Measurements from ENCODE around the gene EVI5.

EVI5 gene

GRCh38 chr1:92515796-92516201 lies 269.1 kb downstream of the EVI5 start:
- no peak for FAIRE-seq
- TF ChIP-seq TAF1 (IDR thresholded peaks at IDR 0.05; ENCODE audit: borderline replicate concordance, low read depth, low read length) (no peak), POLR2A (IDR thresholded peaks at IDR 0.05; ENCODE audit: low read depth, low read length) (no peak), POLR2AphosphoS5 (IDR thresholded peaks at IDR 0.05; ENCODE audit: low read depth, low read length) (no peak)
- no peak for DNase-seq (ENCODE audit: insufficient read length)

GRCh38 chr1:92511541-92511940 lies 273.4 kb downstream of the EVI5 start:
- FAIRE-seq (peak; percentile 17), DNase-seq (ENCODE audit: insufficient read length) (no peak)
- TF ChIP-seq POLR2AphosphoS5 (IDR thresholded peaks at IDR 0.05; ENCODE audit: low read depth, low read length): no peak
- TF ChIP-seq TAF1 (IDR thresholded peaks at IDR 0.05; ENCODE audit: borderline replicate concordance, low read depth, low read length): no peak
- TF ChIP-seq POLR2A (IDR thresholded peaks at IDR 0.05; ENCODE audit: low read depth, low read length): no peak

DNA sequence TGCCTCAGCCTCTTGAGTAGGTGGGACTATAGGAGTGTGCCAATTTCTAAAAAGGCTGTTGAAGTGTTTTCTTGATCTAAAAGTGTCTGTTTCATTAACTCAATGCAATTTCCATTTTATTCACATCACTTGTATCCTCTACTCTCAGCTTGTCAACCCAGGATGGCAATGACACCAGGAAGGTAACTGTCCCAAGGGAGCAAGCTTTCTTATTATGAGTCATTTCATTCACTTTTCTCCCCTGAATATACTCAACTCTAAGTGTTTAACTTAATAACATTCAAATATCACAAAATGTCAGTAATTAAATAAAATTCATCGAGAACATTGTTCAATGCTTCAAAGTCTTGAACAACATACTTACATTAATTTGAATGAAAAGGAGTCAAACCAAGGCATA lies 275.3 kb downstream of the EVI5 start:
- DNase-seq (ENCODE audit: insufficient read length) (no peak), FAIRE-seq (no peak)
- TF ChIP-seq POLR2A (IDR thresholded peaks at IDR 0.05; ENCODE audit: low read depth, low read length): no peak
- TF ChIP-seq TAF1 (IDR thresholded peaks at IDR 0.05; ENCODE audit: borderline replicate concordance, low read depth, low read length): no peak

GRCh38 chr1:92505015-92505692 lies 279.8 kb downstream of the EVI5 start:
- no peak for TF ChIP-seq POLR2AphosphoS5 (IDR thresholded peaks at IDR 0.05; ENCODE audit: low read depth, low read length)
- TF ChIP-seq POLR2A (IDR thresholded peaks at IDR 0.05; ENCODE audit: low read depth, low read length): no peak
- TF ChIP-seq TAF1 (IDR thresholded peaks at IDR 0.05; ENCODE audit: borderline replicate concordance, low read depth, low read length): no peak
- no peak for DNase-seq (ENCODE audit: insufficient read length)
- FAIRE-seq: peak; percentile 33

DNA sequence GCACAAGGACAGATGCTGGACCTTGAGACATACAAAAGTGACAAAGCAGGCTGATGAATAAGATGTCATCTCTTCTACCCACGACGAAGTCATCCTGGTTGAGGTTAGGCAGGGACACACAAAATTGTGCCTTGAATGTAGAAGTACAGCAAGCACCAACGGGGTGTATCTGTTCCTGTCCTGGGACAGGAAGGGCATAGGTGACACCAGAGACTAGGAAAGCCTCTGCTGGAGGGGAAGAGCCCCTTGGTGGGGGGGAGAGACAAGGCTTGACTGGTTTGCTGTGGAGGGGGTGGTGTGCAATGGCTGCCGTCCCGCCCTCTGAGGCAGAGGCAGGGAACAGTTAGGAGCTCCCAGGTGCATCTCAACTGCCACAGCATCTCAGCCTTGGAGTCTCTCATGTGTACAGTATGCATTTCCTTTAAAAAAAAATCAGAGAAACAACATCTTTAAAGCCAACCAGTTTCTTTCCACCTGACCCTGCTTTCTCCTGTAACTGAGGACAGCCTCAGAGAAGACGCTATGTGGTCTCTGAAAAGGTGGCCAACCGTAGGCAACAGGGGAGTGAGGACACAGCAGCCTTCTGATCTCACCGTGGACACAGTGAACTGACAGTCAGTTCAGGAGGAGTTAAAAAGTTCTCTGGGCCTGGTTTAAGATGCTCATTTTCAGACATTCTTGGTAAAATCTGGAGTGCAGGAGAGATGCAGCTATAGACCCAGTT lies 280.5 kb downstream of the EVI5 start:
- DNase-seq (ENCODE audit: insufficient read length): no peak
- TF ChIP-seq POLR2A (IDR thresholded peaks at IDR 0.05; ENCODE audit: low read depth, low read length): no peak
- TF ChIP-seq POLR2AphosphoS5 (IDR thresholded peaks at IDR 0.05; ENCODE audit: low read depth, low read length): no peak
- TF ChIP-seq TAF1 (IDR thresholded peaks at IDR 0.05; ENCODE audit: borderline replicate concordance, low read depth, low read length): no peak
- FAIRE-seq: peak; percentile 85

DNA sequence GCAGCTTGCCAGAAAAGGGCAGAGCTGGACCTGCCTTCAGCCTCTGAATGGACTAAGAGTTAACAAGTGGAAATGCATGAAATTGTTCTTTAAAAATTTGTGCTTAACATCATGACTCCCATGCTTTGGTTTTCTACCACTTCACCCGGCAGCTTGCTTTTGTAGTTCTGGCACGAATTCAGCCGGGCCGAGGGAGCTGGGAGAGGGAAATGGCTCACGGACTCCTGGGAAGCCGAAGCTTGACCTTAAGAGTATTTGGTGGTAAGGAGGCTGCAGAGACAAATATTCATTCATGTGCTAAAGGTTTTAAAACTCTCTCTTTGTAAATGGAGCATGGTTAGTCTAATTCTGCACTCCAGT lies 281.0 kb downstream of the EVI5 start:
- TF ChIP-seq POLR2AphosphoS5 (IDR thresholded peaks at IDR 0.05; ENCODE audit: low read depth, low read length) (no peak), TAF1 (IDR thresholded peaks at IDR 0.05; ENCODE audit: borderline replicate concordance, low read depth, low read length) (no peak), POLR2A (IDR thresholded peaks at IDR 0.05; ENCODE audit: low read depth, low read length) (no peak)
- DNase-seq (ENCODE audit: insufficient read length): no peak
- no peak for FAIRE-seq

- DNase-seq (ENCODE audit: insufficient read length) (no peak), FAIRE-seq (no peak)
- TF ChIP-seq POLR2AphosphoS5 (IDR thresholded peaks at IDR 0.05; ENCODE audit: low read depth, low read length) (no peak), POLR2A (IDR thresholded peaks at IDR 0.05; ENCODE audit: low read depth, low read length) (no peak), TAF1 (IDR thresholded peaks at IDR 0.05; ENCODE audit: borderline replicate concordance, low read depth, low read length) (no peak)
Measured at GRCh38 chr1:92503043-92503925, 281.6 kb downstream of the EVI5 start.

DNA sequence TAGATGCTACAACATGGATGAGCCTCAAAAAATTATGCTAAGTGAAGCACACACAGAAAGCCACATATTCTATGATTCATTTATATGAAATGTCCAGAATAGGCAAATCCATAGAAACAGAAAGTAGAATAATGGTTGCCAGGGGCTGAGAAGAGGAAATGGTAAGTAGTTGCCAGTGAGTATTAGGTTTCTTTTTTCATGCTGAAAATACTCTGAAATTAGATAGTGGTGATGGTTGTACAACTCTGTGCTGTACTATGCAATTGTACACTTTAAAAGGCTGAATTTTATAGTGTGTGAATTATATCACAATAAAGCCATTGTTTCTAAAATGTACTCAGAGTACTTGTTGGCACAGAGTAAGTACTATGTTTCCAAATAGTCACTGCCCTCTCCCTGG lies 282.7 kb downstream of the EVI5 start:
- TF ChIP-seq POLR2AphosphoS5 (IDR thresholded peaks at IDR 0.05; ENCODE audit: low read depth, low read length) (no peak), POLR2A (IDR thresholded peaks at IDR 0.05; ENCODE audit: low read depth, low read length) (no peak), TAF1 (IDR thresholded peaks at IDR 0.05; ENCODE audit: borderline replicate concordance, low read depth, low read length) (no peak)
- FAIRE-seq: peak; percentile 48
- DNase-seq (ENCODE audit: insufficient read length): no peak

- FAIRE-seq (no peak), DNase-seq (ENCODE audit: insufficient read length) (no peak)
- no peak for TF ChIP-seq POLR2AphosphoS5 (IDR thresholded peaks at IDR 0.05; ENCODE audit: low read depth, low read length)
Measured at GRCh38 chr1:92500552-92500951, 284.4 kb downstream of the EVI5 start.

GRCh38 chr1:92495392-92496063 lies 289.4 kb downstream of the EVI5 start:
- DNase-seq (ENCODE audit: insufficient read length) (no peak), FAIRE-seq (no peak)
- TF ChIP-seq TAF1 (IDR thresholded peaks at IDR 0.05; ENCODE audit: borderline replicate concordance, low read depth, low read length) (no peak), POLR2AphosphoS5 (IDR thresholded peaks at IDR 0.05; ENCODE audit: low read depth, low read length) (no peak), POLR2A (IDR thresholded peaks at IDR 0.05; ENCODE audit: low read depth, low read length) (no peak)

GRCh38 chr1:92494485-92495141 lies 290.3 kb downstream of the EVI5 start:
- no peak for DNase-seq (ENCODE audit: insufficient read length)
- no peak for TF ChIP-seq POLR2A (IDR thresholded peaks at IDR 0.05; ENCODE audit: low read depth, low read length)
- FAIRE-seq: no peak
